GM19193 (cell line): ENCODE results near the gene TBL1XR1.

ENCODE experiments used
- POLR2A ChIP-seq: IDR thresholded peaks from 4 replicates; pipeline ENCODE4 v1.6.1; 2011; ENCODE audit not compliant: insufficient read depth, insufficient read length; ENCODE audit errors: extremely low read depth

The TBL1XR1 gene

GRCh38 chr3:177197041-177197726 lies at the start of gene TBL1XR1:
TBL1XR1 (minus strand) TSS chr3:177197482; CDS start chr3:177064977, 132,505 bp downstream.
- TF ChIP-seq POLR2A: no peak

GRCh38 chr3:177245250-177245649 lies 48.0 kb upstream of the TBL1XR1 start:
- TF ChIP-seq POLR2A: no peak

GRCh38 chr3:177244606-177245005 lies 47.3 kb upstream of the TBL1XR1 start:
- no peak for TF ChIP-seq POLR2A

- no peak for TF ChIP-seq POLR2A
Observed at GRCh38 chr3:177238686-177239216, 41.5 kb upstream of the TBL1XR1 start.

- TF ChIP-seq POLR2A: no peak
Observed at GRCh38 chr3:177237206-177237605, 39.9 kb upstream of the TBL1XR1 start.

GRCh38 chr3:177236704-177237103 lies 39.4 kb upstream of the TBL1XR1 start:
- TF ChIP-seq POLR2A: no peak

- TF ChIP-seq POLR2A: no peak
Observed at GRCh38 chr3:177234121-177234520, 36.8 kb upstream of the TBL1XR1 start.

GRCh38 chr3:177231242-177231641 lies 34.0 kb upstream of the TBL1XR1 start:
- TF ChIP-seq POLR2A: no peak

- TF ChIP-seq POLR2A: no peak
Observed at GRCh38 chr3:177230641-177231040, 33.4 kb upstream of the TBL1XR1 start.

- TF ChIP-seq POLR2A: no peak
Observed at GRCh38 chr3:177229791-177230190, 32.5 kb upstream of the TBL1XR1 start.

GRCh38 chr3:177228601-177229190 lies 31.4 kb upstream of the TBL1XR1 start:
- no peak for TF ChIP-seq POLR2A

- TF ChIP-seq POLR2A: no peak
Observed at GRCh38 chr3:177224414-177224813, 27.1 kb upstream of the TBL1XR1 start.

- no peak for TF ChIP-seq POLR2A
Observed at GRCh38 chr3:177221744-177222143, 24.5 kb upstream of the TBL1XR1 start.

- TF ChIP-seq POLR2A: no peak
Observed at GRCh38 chr3:177220136-177220974, 23.1 kb upstream of the TBL1XR1 start.

GRCh38 chr3:177213801-177214535 lies 16.7 kb upstream of the TBL1XR1 start:
- TF ChIP-seq POLR2A: no peak
